NCI-H2196 (cell line): ENCODE measurements around the gene SYNJ2.
A peak's percentile ranks its signal among the peaks of the same experiment; 100 is the strongest.
"Not testable (repeated sequence)": the region's sequence is repeated elsewhere in the genome, so short reads cannot be mapped to it uniquely, and the experiment has no call there.

Source experiments
- DNase-seq: peaks from one replicate; lab custom pipeline; 2025; ENCODE audit not compliant: unreplicated experiment; lab: John Stamatoyannopoulos, UW

The SYNJ2 gene

GRCh38 chr6:157981395-157982101 lies at the start of gene SYNJ2:
SYNJ2 (plus strand) TSS chr6:157981863; CDS start chr6:157981962, 99 bp downstream.
- DNase-seq: peak; percentile 61

GRCh38 chr6:157935786-157936185 lies 45.9 kb upstream of the SYNJ2 start:
- DNase-seq: no peak

GRCh38 chr6:157937318-157937717 lies 44.3 kb upstream of the SYNJ2 start:
- DNase-seq: no peak

GRCh38 chr6:157937916-157938315 lies 43.7 kb upstream of the SYNJ2 start:
- no peak for DNase-seq

GRCh38 chr6:157940375-157941036 lies 41.2 kb upstream of the SYNJ2 start:
- not testable (repeated sequence) for DNase-seq

GRCh38 chr6:157941101-157941863 lies 40.4 kb upstream of the SYNJ2 start:
- no peak for DNase-seq

GRCh38 chr6:157942351-157942750 lies 39.3 kb upstream of the SYNJ2 start:
- DNase-seq: no peak

- DNase-seq: no peak
Observed at GRCh38 chr6:157943249-157943963, 38.3 kb upstream of the SYNJ2 start.

GRCh38 chr6:157943964-157944283 lies 37.7 kb upstream of the SYNJ2 start:
- no peak for DNase-seq

GRCh38 chr6:157944983-157945931 lies 36.4 kb upstream of the SYNJ2 start:
- no peak for DNase-seq

GRCh38 chr6:157946053-157946617 lies 35.5 kb upstream of the SYNJ2 start:
- no peak for DNase-seq

GRCh38 chr6:157946865-157947532 lies 34.7 kb upstream of the SYNJ2 start:
- no peak for DNase-seq

- DNase-seq: not testable (repeated sequence)
Observed at GRCh38 chr6:157950899-157951298, 30.8 kb upstream of the SYNJ2 start.

GRCh38 chr6:157951828-157952227 lies 29.8 kb upstream of the SYNJ2 start:
- no peak for DNase-seq

- no peak for DNase-seq
Observed at GRCh38 chr6:157952861-157953351, 28.8 kb upstream of the SYNJ2 start.

GRCh38 chr6:157953580-157954091 lies 28.0 kb upstream of the SYNJ2 start:
- DNase-seq: no peak

- DNase-seq: no peak
Observed at GRCh38 chr6:157954150-157955117, 27.2 kb upstream of the SYNJ2 start.

- DNase-seq: no peak
Observed at GRCh38 chr6:157955675-157956074, 26.0 kb upstream of the SYNJ2 start.
